MM.1S (cell line): Measurements from ENCODE around the gene MPZL1.
"Not testable (repeated sequence)": the region's sequence is repeated elsewhere in the genome, so short reads cannot be mapped to it uniquely, and the experiment has no call there.

ENCODE experiments used
- DNase-seq: peaks from one replicate; pipeline ENCODE4 v3.0.0-alpha.2; 2015
- H2AFZ ChIP-seq: fragments of 300-600 bp; sonication (generic); 2 replicates; pipeline ENCODE4 v1.6.0; 2016; ENCODE audit warnings: antibody characterized with exemption, low read length
- H3F3A ChIP-seq: fragments of 300-600 bp; sonication (generic); 2 replicates; pipeline ENCODE4 v1.6.1; 2016; ENCODE audit warnings: mild to moderate bottlenecking, antibody characterized with exemption, low read length, moderate library complexity, mixed read lengths; ENCODE audit not compliant: insufficient read depth
- H3K27ac ChIP-seq: fragments of 300-600 bp; sonication (generic); 2 replicates; pipeline ENCODE4 v1.5.1; 2016; ENCODE audit warnings: mild to moderate bottlenecking, low read length
- H3K27me3 ChIP-seq: fragments of 300-600 bp; sonication (generic); replicated peaks from 2 replicates; pipeline ENCODE4 v1.6.0; 2016; ENCODE audit warnings: low read length; ENCODE audit not compliant: insufficient read depth
- H3K36me3 ChIP-seq: fragments of 300-600 bp; sonication (generic); replicated peaks from 2 replicates; pipeline ENCODE4 v1.6.1; 2016; ENCODE audit warnings: mild to moderate bottlenecking, low read length, mixed read lengths; ENCODE audit not compliant: insufficient read depth
- H3K4me1 ChIP-seq: fragments of 300-600 bp; sonication (generic); 2 replicates; pipeline ENCODE4 v1.6.1; 2016; ENCODE audit warnings: low read length, mixed read lengths
- H3K4me2 ChIP-seq: fragments of 300-600 bp; sonication (generic); 2 replicates; pipeline ENCODE4 v1.6.0; 2016; ENCODE audit warnings: low read depth, low read length
- H3K4me3 ChIP-seq: fragments of 300-600 bp; sonication (generic); 2 replicates; pipeline ENCODE4 v1.5.1; 2016; ENCODE audit warnings: low read length, mixed read lengths
- H3K79me2 ChIP-seq: fragments of 300-600 bp; sonication (generic); 2 replicates; pipeline ENCODE4 v1.6.1; 2016; ENCODE audit warnings: mixed run types, low read length, mixed read lengths
- H3K9ac ChIP-seq: fragments of 300-600 bp; sonication (generic); 2 replicates; pipeline ENCODE4 v1.6.1; 2016; ENCODE audit warnings: low read length, mixed read lengths
- H3K9me2 ChIP-seq: fragments of 300-600 bp; sonication (generic); replicated peaks from 2 replicates; pipeline ENCODE4 v1.6.1; 2016; ENCODE audit warnings: mild to moderate bottlenecking, low read length, mixed read lengths; ENCODE audit not compliant: insufficient read depth
- H3K9me3 ChIP-seq: fragments of 300-600 bp; sonication (generic); replicated peaks from 2 replicates; pipeline ENCODE4 v1.6.1; 2016; ENCODE audit warnings: mild to moderate bottlenecking, low read length, mixed read lengths; ENCODE audit not compliant: insufficient read depth
- H4K20me1 ChIP-seq: fragments of 300-600 bp; sonication (generic); 2 replicates; pipeline ENCODE4 v1.6.1; 2016; ENCODE audit warnings: mild to moderate bottlenecking, low read length, moderate library complexity, mixed read lengths; ENCODE audit not compliant: insufficient read depth
- CTCF ChIP-seq: fragments of 300-600 bp; sonication (generic); IDR thresholded peaks from 2 replicates; pipeline ENCODE4 v1.5.1; 2016; ENCODE audit warnings: antibody characterized with exemption, low read length, mixed read lengths
- EZH2 ChIP-seq: fragments of 300-600 bp; sonication (generic); optimal IDR thresholded peaks from 2 replicates; pipeline ENCODE3; 2017; ENCODE audit warnings: low read depth, mild to moderate bottlenecking, antibody characterized with exemption, low read length, mixed read lengths
- EZH2phosphoT487 ChIP-seq: fragments of 300-600 bp; sonication (generic); IDR thresholded peaks from 2 replicates; pipeline ENCODE4 v1.6.1; 2018; ENCODE audit warnings: antibody characterized with exemption, low read length

MPZL1 gene

GRCh38 chr1:167803358-167804207 lies 81.8 kb downstream of the MPZL1 start:
- Histone ChIP-seq H2AFZ (no peak overlapping the region), H4K20me1 (no peaks in the 10 kb centered on the region), H3K9ac (no peak overlapping the region)

GRCh38 chr1:167805041-167805556 lies 83.3 kb downstream of the MPZL1 start:
- no peak for TF ChIP-seq EZH2phosphoT487
- TF ChIP-seq CTCF = no peak
- H3K27ac ChIP-seq = peak overlapping the region; percentile 19; the same call in 1 of the 2 replicates
- peaks cover 15% of the 10 kb centered on the region for H3K4me1 ChIP-seq
- H3K9ac ChIP-seq = no peak overlapping the region
- no peaks in the 10 kb centered on the region for H3K9me3 ChIP-seq
- 0 out of 2 replicates have a peak, but pooled peaks cover 6% of the 10 kb centered on the region for H3F3A ChIP-seq
- DNase-seq = peak; percentile 85
- H3K79me2 ChIP-seq = no peaks in the 10 kb centered on the region
- H3K9me2 ChIP-seq = no peaks in the 10 kb centered on the region
- no peaks in the 10 kb centered on the region for H3K36me3 ChIP-seq
- peak overlapping the region; percentile 17 for H3K4me2 ChIP-seq
- no peaks in the 10 kb centered on the region for H4K20me1 ChIP-seq
- no peak overlapping the region for H3K4me3 ChIP-seq
- peak overlapping the region; percentile 47 for H2AFZ ChIP-seq
- no peaks in the 10 kb centered on the region for H3K27me3 ChIP-seq

More at GRCh38 chr1:167803358-167804207, 81.8 kb downstream of the MPZL1 start:
- no peak overlapping the region for H3K4me2 ChIP-seq
- peaks cover 15% of the 10 kb centered on the region for H3K4me1 ChIP-seq
- no peak overlapping the region for H3K27ac ChIP-seq
- DNase-seq = peak; percentile 97
- 0 out of 2 replicates have a peak, but pooled peaks cover 6% of the 10 kb centered on the region for H3F3A ChIP-seq
- H3K27me3 ChIP-seq = no peaks in the 10 kb centered on the region
- peak; percentile 100 for TF ChIP-seq CTCF
- no peak for TF ChIP-seq EZH2
- H3K9me3 ChIP-seq = no peaks in the 10 kb centered on the region
- no peak overlapping the region for H3K4me3 ChIP-seq
- no peaks in the 10 kb centered on the region for H3K9me2 ChIP-seq
- H3K79me2 ChIP-seq = no peaks in the 10 kb centered on the region
- H3K36me3 ChIP-seq = no peaks in the 10 kb centered on the region

GRCh38 chr1:167806235-167806634 lies 84.5 kb downstream of the MPZL1 start:
- H3K4me1 ChIP-seq = peaks cover 15% of the 10 kb centered on the region
- H3K9me2 ChIP-seq, H3F3A ChIP-seq, H3K9me3 ChIP-seq, H3K4me2 ChIP-seq, H3K27ac ChIP-seq, H3K36me3 ChIP-seq, H3K9ac ChIP-seq, H3K79me2 ChIP-seq, H4K20me1 ChIP-seq, DNase-seq, H2AFZ ChIP-seq, H3K4me3 ChIP-seq, H3K27me3 ChIP-seq: not testable (repeated sequence)

GRCh38 chr1:167806676-167807075 lies 84.9 kb downstream of the MPZL1 start:
- not testable (repeated sequence) for H3K27ac ChIP-seq, H2AFZ ChIP-seq, H3K4me2 ChIP-seq, H3F3A ChIP-seq, H3K9me3 ChIP-seq, H3K9me2 ChIP-seq, DNase-seq, H3K36me3 ChIP-seq, H3K79me2 ChIP-seq, H4K20me1 ChIP-seq, H3K4me3 ChIP-seq, H3K9ac ChIP-seq, H3K27me3 ChIP-seq
- H3K4me1 ChIP-seq = peaks cover 15% of the 10 kb centered on the region
